HG02623 (cell line): Measurements from ENCODE around the gene ROGDI.

Source experiments
- ATAC-seq: cut with Tn5 transposase; IDR thresholded peaks from one replicate; pipeline ENCODE4 v1.9.1; 2021; ENCODE audit warnings: moderate library complexity; ENCODE audit not compliant: unreplicated experiment

ROGDI gene

GRCh38 chr16:4814046-4814445 is 11.6 kb upstream of the ROGDI start:
- ATAC-seq: no peak

- ATAC-seq: no peak
Measured at GRCh38 chr16:4813251-4814003, 11.0 kb upstream of the ROGDI start.

DNA sequence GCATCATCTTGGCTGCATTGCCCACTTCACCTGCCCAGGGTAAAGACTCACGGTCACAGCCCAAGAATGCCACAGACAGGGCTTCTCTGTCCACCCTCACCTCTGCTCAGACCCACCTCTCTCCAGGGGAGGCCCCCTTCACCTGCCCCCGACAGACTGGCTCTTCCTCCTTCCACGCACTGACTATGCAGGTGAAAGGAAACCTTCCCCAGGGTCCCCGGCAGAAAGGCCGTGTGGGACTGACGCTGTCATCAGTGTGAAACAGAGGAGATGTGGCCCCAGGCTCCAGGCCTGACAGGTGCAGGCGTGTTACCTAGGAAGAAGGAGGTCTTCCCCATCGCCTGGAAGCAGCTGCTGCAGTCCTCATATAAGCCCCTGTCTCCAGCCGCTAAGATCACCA is 9.3 kb upstream of the ROGDI start:
- ATAC-seq: no peak

GRCh38 chr16:4811242-4811641 is 8.8 kb upstream of the ROGDI start:
- no peak for ATAC-seq

- no peak for ATAC-seq
Measured at GRCh38 chr16:4806280-4806679, 3.8 kb upstream of the ROGDI start.

- no peak for ATAC-seq
Measured at GRCh38 chr16:4805231-4805630, 2.8 kb upstream of the ROGDI start.

- no peak for ATAC-seq
Measured at GRCh38 chr16:4803898-4804762, 1.7 kb upstream of the ROGDI start.

- ATAC-seq: no peak
Measured at GRCh38 chr16:4803401-4803844, 990 bp upstream of the ROGDI start.

DNA sequence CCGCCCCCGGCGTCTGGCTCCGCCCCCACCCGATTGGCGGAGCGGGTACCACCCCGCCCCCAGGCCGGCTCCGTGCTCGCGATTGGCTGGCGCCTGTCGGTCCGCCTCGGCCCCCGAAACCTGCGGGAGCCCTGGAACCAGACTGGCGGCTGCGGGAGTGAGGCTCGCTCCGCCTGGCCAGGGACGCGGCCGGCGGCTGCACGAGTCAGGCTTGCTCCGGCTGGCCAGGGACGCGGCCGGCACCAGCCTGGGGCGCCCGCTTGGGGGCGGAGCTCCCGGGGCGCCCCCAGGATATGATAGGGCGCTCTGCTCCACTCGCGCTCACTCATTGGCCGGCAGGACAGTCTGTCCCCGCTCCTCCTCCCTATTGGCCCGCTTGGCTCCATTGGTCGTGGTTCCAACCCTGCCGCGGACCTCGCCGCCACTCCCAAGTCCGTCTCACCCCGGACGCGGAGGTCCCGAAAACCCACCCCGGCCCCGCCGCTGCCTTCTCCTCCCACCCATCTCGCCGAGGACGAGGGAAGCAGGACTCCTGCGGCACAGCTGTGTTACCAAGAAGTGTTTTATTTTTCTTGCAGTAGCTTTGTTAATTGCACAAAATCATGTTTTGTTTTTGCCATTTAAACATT is 340 bp upstream of the ROGDI start:
- peak; percentile 87 for ATAC-seq

GRCh38 chr16:4801051-4801961 is 1.1 kb downstream of the ROGDI start:
- ATAC-seq: no peak

DNA sequence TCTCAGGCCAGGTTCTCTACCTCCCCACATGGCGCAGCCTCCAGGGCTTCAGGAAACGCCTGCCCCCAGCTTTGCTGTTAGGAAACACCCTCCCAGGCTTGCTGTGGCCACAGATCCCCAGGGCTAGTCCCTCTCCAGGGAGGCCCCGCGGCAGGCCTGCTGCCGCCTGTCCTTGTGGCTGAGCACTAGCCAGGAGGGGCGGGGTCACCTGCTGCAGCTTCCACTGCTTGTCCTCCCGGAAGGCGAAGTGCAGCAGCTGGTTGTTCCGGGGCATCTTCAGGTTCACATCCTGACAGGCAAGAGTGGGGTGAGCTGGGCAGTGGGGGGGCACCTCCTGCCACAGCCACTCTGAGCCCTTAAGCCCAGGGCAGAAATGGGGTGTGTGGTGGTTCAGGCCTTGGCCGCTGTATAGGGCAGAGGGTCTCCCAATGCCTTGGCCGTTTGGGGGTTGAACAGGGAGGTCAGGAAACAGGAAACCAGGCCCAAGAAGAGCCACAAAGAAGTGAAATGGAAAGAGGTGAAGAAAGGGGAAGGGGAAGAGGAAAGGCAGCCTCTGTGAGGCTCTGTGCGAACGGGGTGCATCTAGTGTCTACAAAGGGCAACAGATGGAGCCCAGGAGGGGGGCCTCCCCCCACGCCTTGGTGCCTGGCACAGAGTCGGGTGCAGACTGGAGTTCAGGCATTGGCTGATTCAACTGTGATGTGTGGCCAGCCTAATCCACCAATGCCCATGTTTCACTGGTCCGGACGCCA is 2.0 kb downstream of the ROGDI start:
- ATAC-seq: no peak

DNA sequence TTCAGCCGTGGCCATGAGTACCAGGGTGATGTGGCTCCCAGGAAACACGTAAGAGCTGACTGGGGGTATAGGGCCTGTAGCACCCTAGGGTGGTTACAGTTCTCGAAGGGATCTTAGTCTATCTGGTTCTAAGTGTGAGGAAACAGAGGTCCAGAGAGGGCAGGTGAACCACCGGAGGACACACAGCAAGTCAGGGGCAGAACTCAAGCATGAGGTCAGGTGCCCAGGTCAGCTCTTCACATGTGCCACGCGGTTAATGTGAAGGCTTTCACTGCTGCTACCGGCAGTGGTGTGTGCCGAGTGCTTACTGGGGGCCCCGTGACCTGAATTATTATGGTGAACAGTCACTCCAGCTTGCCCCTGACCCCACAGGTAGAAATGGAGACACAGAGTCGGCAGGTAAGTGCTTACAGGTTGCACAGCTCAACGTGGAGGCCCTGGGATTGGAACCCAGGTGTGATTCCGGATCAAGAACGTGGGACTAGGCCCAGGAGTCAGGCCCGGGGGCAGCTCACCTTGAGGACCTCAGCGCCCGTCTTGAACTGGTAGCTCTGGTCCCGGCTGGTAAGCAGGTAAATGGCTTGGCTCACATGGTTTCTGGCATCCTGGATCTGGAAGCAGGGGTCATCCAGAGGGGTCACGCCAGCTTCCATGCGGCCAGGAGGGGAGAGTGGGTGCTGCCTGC is 3.1 kb downstream of the ROGDI start:
- ATAC-seq: no peak

- ATAC-seq: no peak
Measured at GRCh38 chr16:4798456-4798855, 4.0 kb downstream of the ROGDI start.

GRCh38 chr16:4797805-4798252 is 4.6 kb downstream of the ROGDI start:
- no peak for ATAC-seq

DNA sequence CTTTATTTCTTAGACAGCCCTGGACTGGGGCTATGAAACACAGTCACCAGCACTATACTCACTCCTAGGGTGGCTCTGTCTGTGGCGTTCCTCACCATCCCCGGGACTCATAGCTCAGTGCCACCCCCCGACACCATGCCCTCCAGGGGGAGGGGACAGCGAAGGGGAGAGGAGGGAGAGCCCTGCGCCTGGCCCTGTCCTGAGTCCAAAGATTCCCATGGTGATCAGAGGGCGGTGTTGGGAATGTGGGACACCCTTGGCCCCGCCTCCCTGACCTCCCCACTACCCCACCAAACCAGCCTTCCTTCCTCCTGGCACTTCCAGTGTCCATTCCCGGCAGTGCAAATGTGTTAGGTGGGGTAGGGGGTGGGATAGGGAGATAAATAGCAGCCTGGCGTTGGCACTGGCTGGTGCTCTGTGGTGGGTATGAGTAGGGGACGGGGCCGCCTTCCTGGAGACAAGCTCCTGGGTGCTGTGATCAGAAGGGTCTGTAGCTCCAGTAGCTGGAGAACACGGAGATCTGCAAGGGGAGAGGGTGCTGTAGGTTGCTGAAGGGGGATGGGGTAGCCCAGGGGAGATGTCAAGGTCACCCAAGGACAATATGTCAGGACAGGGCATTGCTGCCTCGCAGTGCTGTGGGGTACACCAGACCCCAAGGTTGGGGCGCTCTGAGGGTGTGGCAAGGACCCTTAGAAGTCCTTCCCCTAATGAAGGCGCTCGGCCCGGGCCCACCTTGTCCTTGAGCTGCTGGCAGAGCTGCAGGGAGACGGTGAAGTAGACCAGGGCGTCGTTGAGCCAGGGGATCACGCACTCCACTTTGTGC is 5.2 kb downstream of the ROGDI start:
- ATAC-seq: no peak

DNA sequence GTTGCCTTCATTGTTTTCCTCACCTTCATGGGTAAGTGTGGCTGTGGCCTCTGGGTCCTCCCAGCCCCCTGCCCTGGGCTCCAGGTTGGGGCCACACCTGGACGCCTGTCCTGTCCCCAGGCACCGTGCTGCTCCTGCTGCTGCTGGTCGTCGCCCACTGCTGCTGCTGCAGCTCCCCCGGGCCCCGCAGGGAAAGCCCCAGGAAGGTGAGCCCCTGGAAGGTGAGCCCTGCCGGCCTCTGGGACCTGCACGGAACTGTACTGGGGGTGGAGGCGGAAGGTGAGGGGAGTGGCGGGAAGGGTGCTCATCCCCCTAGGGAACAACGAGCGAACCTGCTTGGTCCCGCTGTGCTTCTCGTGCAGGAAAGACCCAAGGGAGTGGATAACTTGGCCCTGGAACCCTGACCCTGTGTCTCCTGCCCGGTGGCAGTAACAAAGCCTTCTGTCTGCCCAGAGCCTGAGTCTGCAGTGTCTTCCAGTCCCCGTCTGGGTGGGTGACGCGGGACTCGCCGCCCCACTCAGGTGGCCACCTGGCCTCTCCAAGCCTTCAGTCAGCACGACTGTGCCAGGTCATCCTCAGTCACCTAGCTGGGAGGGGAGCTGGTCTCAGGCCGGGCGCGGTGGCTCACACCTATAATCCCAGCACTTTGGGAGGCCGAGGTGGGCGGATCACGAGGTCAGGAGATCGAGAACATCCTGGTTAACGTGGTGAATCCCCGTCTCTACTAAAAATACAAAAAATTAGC is 6.4 kb downstream of the ROGDI start:
- ATAC-seq: no peak

- ATAC-seq: no peak
Measured at GRCh38 chr16:4795181-4795827, 7.1 kb downstream of the ROGDI start, which contains the start of gene SMIM22. SMIM22 (plus strand) TSS chr16:4795369; CDS start chr16:4795735, 366 bp downstream.
